MCF 10A (cell line): ENCODE data around the gene MSI2. TPM values are rescaled to one million over a fixed set of nuclear protein-coding genes. Genes with fewer than 3 reads are reported as not detected.

Source experiments
- BruUV-seq: library from RNA; stranded (reverse); fragments of 400-500 nt; replicated peaks from 2 replicates; lab custom pipeline; 2021; lab: Mats Ljungman, UMichigan
- CTCF ChIA-PET: fragments of 300-600 bp; sonication (Branson Sonifier 250); formaldehyde crosslinking; extraction: SDS; loops from one replicate; lab custom pipeline; 2021; ENCODE audit warnings: antibody characterized with exemption, inconsistent platforms; lab: Yijun Ruan, JAX
- POLR2A ChIA-PET: fragments of 300-600, 350-650 bp; sonication (Branson Sonifier 250); formaldehyde crosslinking; extraction: SDS; loops from one replicate; lab custom pipeline; 2020; ENCODE audit warnings: antibody characterized with exemption, inconsistent platforms; lab: Yijun Ruan, JAX
- DNase-seq: peaks from one replicate; pipeline ENCODE4 v3.0.0-alpha.2; 2018; ENCODE audit not compliant: unreplicated experiment
- H3K27ac Mint-ChIP-seq: one replicate; pipeline ENCODE4 v1.8.0; 2022; ENCODE audit warnings: mild to moderate bottlenecking, low read depth, mixed read lengths; ENCODE audit not compliant: unreplicated experiment
- H3K27me3 Mint-ChIP-seq: one replicate; pipeline ENCODE4 v1.8.0; 2022; ENCODE audit warnings: mixed read lengths; ENCODE audit not compliant: insufficient read depth, unreplicated experiment
- H3K36me3 Mint-ChIP-seq: one replicate; pipeline ENCODE4 v1.8.0; 2022; ENCODE audit warnings: mild to moderate bottlenecking, moderate library complexity, mixed read lengths; ENCODE audit not compliant: insufficient read depth, unreplicated experiment
- H3K4me1 Mint-ChIP-seq: one replicate; pipeline ENCODE4 v1.8.0; 2022; ENCODE audit warnings: mixed read lengths; ENCODE audit not compliant: insufficient read depth, unreplicated experiment
- H3K4me3 Mint-ChIP-seq: one replicate; pipeline ENCODE4 v1.8.0; 2022; ENCODE audit warnings: mild to moderate bottlenecking, moderate library complexity, mixed read lengths; ENCODE audit not compliant: unreplicated experiment
- H3K9me3 Mint-ChIP-seq: one replicate; pipeline ENCODE4 v1.8.0; 2022; ENCODE audit warnings: mixed read lengths; ENCODE audit not compliant: unreplicated experiment
- intact Hi-C: fragments of 100-400 bp; cut with micrococcal nuclease; formaldehyde crosslinking; loops from 2 replicates; pipeline ENCODE4 v1.14.1; 2022
- total RNA-seq: library from RNA; stranded (reverse); gene quantifications from 2 replicates; pipeline ENCODE4 v1.2.3, GENCODE V29; 2022
- TF ChIP-seq, protein P1 (sequence below): fragments of 200-600 bp; IDR thresholded peaks from one replicate; pipeline ENCODE4 v1.8.0; 2022; ENCODE audit warnings: antibody characterized with exemption, mild to moderate bottlenecking; ENCODE audit not compliant: unreplicated experiment

MSI2 gene
- total RNA-seq, 1 experiment from 2014 or later, result 60.6 TPM

DNA sequence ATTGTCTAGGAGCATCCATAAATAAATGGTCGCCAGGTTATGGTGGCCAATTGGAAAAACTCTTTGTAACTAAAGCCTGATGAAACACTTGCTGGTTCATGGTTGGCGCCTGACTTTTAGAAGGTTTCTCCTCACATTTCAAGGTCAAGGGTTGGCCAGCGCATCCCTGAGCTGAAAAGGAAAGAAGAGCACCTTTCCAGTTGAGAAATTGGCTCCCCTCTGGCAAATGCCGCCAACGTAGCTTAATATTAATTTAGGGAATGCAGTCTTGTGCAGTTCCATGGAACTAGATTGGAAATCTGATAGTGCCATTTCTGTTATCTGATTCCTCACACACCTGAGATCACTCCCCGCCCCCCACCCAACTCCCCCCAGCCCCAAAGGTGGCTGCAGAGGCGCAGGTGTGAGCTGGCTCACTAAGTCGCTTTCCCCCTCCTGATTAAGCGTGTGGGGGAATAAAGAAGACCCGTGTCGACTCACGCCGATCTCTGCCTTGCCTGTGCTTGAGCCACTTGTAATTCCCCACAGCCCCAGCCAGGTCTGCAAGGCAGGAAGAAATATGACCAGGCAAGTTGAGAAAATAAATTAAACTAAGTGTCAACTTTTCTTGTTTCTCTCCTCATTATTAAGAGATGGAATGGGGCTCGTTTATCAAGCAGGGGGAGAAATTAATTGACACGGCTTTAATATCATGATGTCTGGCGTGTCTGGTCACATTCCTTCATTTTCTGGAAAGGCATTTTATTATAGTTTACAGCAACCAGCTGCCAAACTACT lies 331.1 kb downstream of the MSI2 start:
- Mint-ChIP-seq H3K4me3 (no peak overlapping the region), H3K4me1 (peaks cover 21% of the 10 kb centered on the region), H3K27me3 (no peaks in the 10 kb centered on the region), H3K36me3 (peaks cover 5% of the 10 kb centered on the region), H3K27ac (peak overlapping the region; percentile 96), H3K9me3 (no peaks in the 10 kb centered on the region)
- no TSS peak for BruUV-seq
- intact Hi-C loops, result no loop called here
- CTCF ChIA-PET, result interaction anchor here (1.0 to 2.3 kb wide), 3 partner anchors 9 to 10 kb away, joined by 4 to 11 read pairs (median 8); no protein-coding TSS in a partner anchor
- TF ChIP-seq, protein P1, sequence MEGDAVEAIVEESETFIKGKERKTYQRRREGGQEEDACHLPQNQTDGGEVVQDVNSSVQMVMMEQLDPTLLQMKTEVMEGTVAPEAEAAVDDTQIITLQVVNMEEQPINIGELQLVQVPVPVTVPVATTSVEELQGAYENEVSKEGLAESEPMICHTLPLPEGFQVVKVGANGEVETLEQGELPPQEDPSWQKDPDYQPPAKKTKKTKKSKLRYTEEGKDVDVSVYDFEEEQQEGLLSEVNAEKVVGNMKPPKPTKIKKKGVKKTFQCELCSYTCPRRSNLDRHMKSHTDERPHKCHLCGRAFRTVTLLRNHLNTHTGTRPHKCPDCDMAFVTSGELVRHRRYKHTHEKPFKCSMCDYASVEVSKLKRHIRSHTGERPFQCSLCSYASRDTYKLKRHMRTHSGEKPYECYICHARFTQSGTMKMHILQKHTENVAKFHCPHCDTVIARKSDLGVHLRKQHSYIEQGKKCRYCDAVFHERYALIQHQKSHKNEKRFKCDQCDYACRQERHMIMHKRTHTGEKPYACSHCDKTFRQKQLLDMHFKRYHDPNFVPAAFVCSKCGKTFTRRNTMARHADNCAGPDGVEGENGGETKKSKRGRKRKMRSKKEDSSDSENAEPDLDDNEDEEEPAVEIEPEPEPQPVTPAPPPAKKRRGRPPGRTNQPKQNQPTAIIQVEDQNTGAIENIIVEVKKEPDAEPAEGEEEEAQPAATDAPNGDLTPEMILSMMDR, result no peak
- no peak for DNase-seq
- POLR2A ChIA-PET, result interaction anchor here (0.6 to 3.5 kb wide), 3 partner anchors 10 to 235 kb away, joined by 3 to 15 read pairs (median 3); no protein-coding TSS in a partner anchor

DNA sequence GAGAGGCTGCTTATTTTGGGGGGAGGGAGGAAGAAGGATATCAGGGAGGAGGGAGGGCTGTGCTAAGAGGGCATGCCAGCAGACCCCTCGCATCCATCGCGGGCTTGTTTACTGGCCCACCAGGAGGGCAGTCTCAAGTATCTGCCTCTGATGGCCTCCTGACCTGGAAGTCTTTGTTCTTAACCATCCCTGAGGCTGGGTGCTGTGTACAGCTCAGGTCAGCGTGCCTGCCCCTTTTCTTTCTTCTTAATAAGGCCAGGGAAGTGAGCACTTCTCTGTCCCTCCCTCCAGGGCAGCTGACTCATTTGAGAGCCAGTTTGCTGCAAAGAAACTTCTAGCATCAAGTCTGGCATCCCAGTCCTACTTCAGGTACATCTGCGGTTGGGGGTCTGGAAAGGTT lies 331.8 kb downstream of the MSI2 start:
- H3K9me3 Mint-ChIP-seq, result no peaks in the 10 kb centered on the region
- H3K4me1 Mint-ChIP-seq, result peaks cover 21% of the 10 kb centered on the region
- TF ChIP-seq, protein P1, result no peak
- ChIA-PET POLR2A (interaction anchor here (3.5 kb wide), 1 partner anchor 10 kb away, joined by 15 read pairs; no protein-coding TSS in a partner anchor), CTCF (interaction anchor here (1.0 to 2.3 kb wide), 2 partner anchors 10 kb away, joined by 4 to 11 read pairs; no protein-coding TSS in a partner anchor)
- H3K27me3 Mint-ChIP-seq, result no peaks in the 10 kb centered on the region
- peak overlapping the region; percentile 33 for H3K4me3 Mint-ChIP-seq
- H3K27ac Mint-ChIP-seq, result peak overlapping the region; percentile 96
- no peaks in the 10 kb centered on the region for H3K36me3 Mint-ChIP-seq
- BruUV-seq, result no TSS peak
- intact Hi-C loops, result no loop called here
- peak; percentile 11 for DNase-seq

DNA sequence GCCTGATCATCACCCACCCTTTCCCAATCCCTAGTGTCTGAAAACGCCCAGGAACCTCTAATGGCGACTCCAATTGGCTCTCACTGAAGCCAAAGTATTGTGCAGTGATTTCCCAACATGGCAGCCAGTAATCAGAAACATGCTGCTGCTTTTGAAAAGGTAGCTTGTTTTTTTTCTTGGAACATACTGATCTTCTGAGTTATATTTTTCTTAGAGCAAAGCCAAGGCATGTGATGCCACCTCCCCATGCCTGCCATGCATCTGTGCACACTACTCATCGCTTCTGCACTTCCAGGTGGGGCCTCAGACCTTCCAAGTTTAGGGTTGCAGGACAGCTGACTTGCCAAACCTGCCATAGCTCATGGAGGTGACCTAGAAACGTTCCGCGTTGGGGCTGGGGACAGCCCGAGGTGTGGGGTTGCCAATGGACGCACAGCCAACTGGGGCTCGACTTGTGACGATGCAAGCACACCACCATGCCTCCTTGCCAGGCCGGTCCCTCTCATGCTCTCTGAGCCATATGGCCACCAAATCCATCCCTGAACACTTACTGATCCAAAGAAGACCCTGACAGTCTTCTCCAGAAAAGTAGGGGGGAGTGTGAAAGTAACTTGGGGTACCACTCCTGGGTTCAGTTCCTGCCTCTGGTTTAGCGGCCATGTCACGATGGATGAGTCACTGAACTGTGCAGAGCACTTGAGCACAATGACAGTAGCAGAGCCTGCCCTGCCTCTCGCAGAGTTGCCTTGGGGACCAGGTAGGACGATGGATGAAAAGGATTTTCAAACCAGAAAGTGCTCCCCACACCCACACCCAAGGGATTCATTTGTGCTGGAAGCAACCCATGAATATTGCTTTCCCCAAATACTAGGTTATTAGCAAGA lies 333.1 kb downstream of the MSI2 start:
- no TSS peak for BruUV-seq
- H3K9me3 Mint-ChIP-seq, result no peaks in the 10 kb centered on the region
- CTCF ChIA-PET, result interaction anchor here (0.6 to 2.3 kb wide), 3 partner anchors 8 to 236 kb away, joined by 3 to 11 read pairs (median 3); no protein-coding TSS in a partner anchor
- TF ChIP-seq, protein P1, result no peak
- peaks cover 21% of the 10 kb centered on the region for H3K4me1 Mint-ChIP-seq
- no peak overlapping the region for H3K4me3 Mint-ChIP-seq
- H3K27me3 Mint-ChIP-seq, result no peaks in the 10 kb centered on the region
- peak; percentile 57 for DNase-seq
- H3K36me3 Mint-ChIP-seq, result no peaks in the 10 kb centered on the region
- intact Hi-C loops, result no loop called here
- POLR2A ChIA-PET, result interaction anchor here (0.6 to 3.5 kb wide), 4 partner anchors 12 to 1838 kb away, joined by 3 to 15 read pairs (median 3); no protein-coding TSS in a partner anchor
- peak overlapping the region; percentile 96 for H3K27ac Mint-ChIP-seq
